GM13976 (cell line): Measurements from ENCODE around the gene CDK5.

ENCODE experiments used
- DNase-seq: peaks from one replicate; pipeline ENCODE4 v3.0.0; 2012; ENCODE audit warnings: low spot score
- in situ Hi-C: fragments of 300-500 bp; cut with MboI; formaldehyde crosslinking; loops from one replicate; pipeline ENCODE4 v1.12.0; 2022; ENCODE audit warnings: low sequenced_read_pairs, mixed read lengths, inconsistent platforms; ENCODE audit not compliant: unreplicated experiment
- TF ChIP-seq, protein P1 (sequence below): IDR thresholded peaks from 2 replicates; pipeline ENCODE4 v1.5.1; 2012; ENCODE audit warnings: borderline replicate concordance, mild to moderate bottlenecking; ENCODE audit not compliant: insufficient read depth; ENCODE audit errors: extremely low read depth, missing control alignments, control extremely low read depth

CDK5 gene

DNA sequence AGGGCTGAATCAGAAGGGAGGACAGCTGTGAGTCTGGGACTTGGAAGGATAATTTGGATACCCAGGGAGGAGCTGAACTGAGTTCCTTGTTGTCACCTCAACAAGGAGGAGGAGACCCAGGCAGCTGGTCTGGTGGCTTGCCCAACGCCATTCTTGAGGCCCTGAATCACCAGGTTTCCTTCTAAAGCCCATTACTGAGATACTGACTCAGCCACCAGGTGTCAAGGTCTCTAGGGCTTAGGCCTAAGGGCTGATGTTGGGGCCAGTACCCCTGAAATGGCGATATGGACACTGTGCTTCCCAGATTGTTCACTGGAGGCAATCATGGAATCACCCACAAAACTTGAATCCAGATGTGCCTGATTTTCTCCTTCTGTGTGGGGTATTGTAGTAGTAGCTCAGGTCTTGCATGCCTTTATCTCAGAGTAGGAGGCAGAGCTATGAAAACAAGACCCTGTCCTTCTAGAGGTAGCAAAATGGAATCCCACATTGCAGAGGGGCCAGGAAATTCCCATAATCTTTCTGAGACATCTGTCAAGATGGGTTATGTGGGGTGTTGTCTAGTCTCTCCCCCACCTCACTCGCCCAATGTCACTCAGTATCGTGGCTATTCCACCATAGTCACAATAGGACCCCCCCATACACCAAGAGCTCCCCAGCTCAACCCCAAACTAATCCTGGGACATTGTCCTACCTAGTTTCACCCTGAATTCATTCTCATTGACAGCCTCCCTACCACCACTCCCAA, 31.6 kb downstream of the CDK5 start:
- TF ChIP-seq, protein P1, sequence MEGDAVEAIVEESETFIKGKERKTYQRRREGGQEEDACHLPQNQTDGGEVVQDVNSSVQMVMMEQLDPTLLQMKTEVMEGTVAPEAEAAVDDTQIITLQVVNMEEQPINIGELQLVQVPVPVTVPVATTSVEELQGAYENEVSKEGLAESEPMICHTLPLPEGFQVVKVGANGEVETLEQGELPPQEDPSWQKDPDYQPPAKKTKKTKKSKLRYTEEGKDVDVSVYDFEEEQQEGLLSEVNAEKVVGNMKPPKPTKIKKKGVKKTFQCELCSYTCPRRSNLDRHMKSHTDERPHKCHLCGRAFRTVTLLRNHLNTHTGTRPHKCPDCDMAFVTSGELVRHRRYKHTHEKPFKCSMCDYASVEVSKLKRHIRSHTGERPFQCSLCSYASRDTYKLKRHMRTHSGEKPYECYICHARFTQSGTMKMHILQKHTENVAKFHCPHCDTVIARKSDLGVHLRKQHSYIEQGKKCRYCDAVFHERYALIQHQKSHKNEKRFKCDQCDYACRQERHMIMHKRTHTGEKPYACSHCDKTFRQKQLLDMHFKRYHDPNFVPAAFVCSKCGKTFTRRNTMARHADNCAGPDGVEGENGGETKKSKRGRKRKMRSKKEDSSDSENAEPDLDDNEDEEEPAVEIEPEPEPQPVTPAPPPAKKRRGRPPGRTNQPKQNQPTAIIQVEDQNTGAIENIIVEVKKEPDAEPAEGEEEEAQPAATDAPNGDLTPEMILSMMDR = no peak
- in situ Hi-C loops = no loop called here
- DNase-seq = no peak

DNA sequence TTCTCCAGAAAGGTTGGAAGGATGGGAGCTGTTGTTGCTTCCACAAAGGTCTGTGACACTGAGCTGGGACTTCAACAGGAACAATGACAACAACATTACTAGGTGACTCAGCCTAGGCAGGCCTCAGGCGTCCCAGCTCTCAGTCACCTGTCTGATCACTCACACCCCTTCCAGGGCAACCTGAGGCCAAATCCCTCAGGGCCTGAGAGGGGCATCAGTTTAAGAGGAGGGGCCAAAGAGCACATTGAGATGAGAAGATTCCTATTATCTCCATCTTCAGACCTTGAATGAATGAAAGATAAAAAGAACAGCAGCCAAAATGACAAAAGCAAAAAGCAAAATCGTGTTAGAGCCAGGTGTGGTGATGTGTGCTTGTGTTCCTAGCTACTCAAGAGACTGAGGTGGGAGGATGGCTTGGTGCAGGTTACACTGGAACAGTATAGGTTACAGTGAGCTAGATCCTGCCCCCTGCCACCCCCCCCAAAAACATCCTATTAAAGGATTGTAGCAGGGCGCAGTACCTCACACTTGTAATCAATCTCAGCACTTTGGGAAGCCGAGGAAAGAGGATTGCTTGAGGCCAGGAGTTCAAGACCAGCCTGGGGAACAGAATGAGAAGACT, 33.2 kb downstream of the CDK5 start, which contains the start of gene ATG9B:
ATG9B (minus strand) TSS at position 60 of the 622 bp plus-strand sequence. CDS start 71 bp downstream, outside the sequence.
- no peak for DNase-seq
- in situ Hi-C loops = no loop called here
- TF ChIP-seq, protein P1 = no peak

- TF ChIP-seq, protein P1 = no peak
- DNase-seq = no peak
- in situ Hi-C loops = no loop called here
These were observed 34.5 kb downstream of the CDK5 start for GRCh38 chr7:151023232-151023631.

DNA sequence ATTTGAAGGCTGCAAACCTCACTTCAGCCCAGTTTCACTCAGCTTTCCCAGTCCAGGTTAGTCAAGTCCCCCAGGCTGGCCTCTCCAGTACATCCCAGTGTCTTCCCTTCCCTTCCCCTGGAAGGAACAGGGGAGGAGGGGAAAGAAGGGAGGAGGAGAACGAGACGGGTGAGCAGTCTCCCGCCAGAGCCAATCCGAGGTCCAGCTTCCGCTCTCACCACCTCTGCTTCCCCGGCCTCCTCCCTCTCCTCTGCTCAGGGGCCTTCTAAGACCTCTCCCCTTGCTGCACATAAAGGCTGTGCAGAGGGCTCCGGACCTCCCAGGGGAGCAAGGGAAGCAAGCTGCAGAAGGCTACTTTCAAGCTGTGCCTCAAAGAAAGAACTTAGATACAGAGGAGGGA, 37.5 kb downstream of the CDK5 start:
- TF ChIP-seq, protein P1 = no peak
- no peak for DNase-seq
- in situ Hi-C loops = no loop called here

DNA sequence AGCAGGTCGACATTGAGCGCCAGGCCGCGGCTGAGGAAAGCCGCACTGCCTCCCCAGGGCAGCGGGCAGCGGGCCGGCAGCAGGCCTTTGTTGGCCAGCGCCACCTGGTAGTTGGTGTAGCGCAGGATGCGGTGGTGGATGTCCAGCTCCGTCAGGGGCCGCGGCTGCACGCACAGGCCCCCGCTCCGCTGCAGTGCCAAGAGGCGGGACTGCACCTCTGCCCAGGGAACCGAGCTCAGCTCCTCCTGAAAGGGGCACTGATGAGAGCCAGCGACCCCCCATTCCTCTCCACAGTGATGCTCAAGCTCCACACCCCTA, 38.6 kb downstream of the CDK5 start:
- no peak for DNase-seq
- TF ChIP-seq, protein P1 = no peak
- in situ Hi-C loops = no loop called here

GRCh38 chr7:151018421-151019129, 39.1 kb downstream of the CDK5 start:
- no peak for DNase-seq
- in situ Hi-C loops = no loop called here
- TF ChIP-seq, protein P1 = no peak
